GM21576 (cell line): ENCODE results near the gene ANKS1A.
"Not testable (repeated sequence)": the region's sequence is repeated elsewhere in the genome, so short reads cannot be mapped to it uniquely, and the experiment has no call there.

ENCODE experiments used
- ATAC-seq: cut with Tn5 transposase; IDR thresholded peaks from one replicate; pipeline ENCODE4 v1.9.1; 2021; ENCODE audit warnings: mild to moderate bottlenecking, moderate library complexity; ENCODE audit not compliant: unreplicated experiment

ANKS1A gene

GRCh38 chr6:34917626-34918285 lies 28.7 kb downstream of the ANKS1A start:
- ATAC-seq: no peak

DNA sequence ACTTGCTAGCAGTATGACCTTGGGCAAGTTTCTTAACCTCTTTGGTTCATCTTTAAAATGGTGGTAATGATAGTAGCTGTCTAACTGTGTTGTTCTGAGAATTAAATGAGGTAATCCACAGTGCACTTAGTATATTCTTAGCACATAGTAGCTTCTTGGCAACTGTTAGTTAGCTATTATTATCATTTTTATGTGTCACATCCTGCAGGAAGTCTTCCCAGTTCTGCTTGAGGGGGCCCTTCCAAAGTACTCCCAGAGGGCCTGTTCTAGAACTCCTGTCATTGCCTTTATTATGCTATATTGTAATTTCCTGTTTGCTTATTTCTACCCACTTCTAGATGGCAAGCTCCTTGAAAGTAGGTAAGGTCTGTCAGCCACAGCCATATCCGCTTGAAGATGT lies 30.6 kb downstream of the ANKS1A start:
- no peak for ATAC-seq

DNA sequence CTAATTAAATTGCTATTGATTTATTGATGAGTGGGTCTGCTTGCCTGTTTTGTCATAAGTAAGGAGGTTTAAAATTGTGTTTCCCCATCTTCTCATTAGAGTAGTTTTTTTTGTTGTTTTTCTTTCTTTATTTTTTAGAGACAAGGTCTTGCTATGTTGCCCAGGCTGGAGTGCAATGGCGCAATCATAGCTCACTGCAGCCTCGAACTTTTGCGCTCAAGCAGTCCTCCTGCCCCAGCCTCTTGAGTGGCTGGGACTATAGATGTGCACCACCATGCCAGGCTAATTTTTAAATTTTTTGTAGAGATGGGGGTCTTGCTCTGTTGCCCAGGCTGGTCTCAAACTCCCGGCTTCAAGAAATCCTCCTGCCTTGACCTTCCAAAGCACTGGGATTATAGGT lies 31.0 kb downstream of the ANKS1A start:
- ATAC-seq: no peak

DNA sequence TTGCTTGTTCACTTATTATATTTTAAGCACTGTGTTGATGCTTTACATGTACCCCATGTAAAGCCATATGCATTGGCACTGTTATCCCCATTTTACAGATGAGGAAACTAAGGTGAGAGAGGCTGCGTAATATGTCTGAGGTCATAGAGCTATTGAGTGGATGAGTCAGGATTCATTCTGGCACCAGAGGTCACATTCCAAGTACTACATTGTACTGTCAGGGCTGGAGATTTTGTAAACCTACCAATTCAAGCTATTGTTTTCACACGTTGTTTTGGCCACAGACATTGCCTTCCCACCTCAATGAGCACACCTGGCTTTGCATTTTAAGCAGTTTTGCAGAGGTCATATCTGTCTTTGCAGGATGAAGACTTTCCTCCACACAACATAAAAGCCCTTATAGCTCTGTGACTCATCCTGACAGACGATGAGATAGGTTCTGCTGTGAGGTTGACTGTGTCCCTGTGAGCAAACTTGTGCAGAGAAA lies 33.2 kb downstream of the ANKS1A start:
- ATAC-seq: no peak

DNA sequence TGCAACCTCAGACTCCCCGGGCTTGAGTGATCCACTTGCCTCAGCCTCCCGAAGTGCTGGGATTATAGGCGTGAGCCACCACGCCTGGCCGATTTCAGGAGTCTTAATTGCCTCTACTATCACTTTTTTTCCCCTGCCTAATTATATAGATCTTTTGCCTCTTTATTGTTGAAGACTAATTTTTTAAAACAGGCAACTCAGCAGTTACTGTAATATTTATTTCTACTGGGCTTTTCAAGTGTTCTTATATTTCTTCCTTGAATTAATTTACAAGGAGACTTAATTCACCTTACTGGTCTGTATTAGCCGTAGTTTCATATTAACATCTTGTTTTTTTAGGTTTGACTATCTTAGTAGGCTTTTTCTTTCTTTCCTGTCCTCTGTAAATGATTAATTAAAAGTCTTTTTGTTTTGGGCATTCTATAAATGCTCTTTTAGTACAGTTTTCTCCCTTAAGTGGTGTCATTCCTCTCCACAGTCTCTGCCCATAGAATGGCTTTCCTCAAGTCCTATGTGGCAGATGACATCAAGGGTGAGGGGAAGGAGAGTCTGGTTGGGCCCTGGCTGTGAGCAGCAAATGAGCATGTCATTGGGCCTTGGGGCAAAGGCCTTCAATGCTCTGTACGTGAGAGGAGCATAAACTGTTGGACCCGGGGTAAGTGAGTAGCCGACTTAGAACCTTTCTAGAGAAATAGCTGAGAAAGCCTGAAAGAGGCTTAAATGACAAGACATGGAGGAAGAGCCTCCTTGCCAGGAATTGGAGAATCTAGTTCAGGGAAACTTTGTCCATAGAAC lies 36.0 kb downstream of the ANKS1A start:
- ATAC-seq: no peak

- ATAC-seq: no peak
Observed at GRCh38 chr6:34926655-34927054, 37.6 kb downstream of the ANKS1A start.

DNA sequence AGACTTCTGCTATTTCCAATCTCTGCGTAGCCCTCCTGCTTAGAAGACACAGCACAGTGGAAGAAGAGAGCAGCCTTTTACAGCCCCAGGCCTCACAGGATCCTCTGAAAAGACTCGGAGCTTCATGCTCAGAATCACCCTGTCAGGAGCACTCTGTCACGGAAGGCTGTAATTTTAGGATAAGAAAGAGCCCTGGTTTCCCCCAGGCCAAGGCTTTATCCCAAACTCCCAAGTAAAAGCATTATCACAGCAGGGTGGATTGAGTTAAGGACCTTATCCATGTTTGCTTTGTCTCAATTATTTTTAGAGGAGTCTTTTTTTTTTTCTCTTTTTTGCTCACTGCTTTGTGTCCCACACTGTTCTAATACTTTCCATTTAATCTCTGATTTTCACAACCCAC lies 39.2 kb downstream of the ANKS1A start:
- ATAC-seq: no peak

DNA sequence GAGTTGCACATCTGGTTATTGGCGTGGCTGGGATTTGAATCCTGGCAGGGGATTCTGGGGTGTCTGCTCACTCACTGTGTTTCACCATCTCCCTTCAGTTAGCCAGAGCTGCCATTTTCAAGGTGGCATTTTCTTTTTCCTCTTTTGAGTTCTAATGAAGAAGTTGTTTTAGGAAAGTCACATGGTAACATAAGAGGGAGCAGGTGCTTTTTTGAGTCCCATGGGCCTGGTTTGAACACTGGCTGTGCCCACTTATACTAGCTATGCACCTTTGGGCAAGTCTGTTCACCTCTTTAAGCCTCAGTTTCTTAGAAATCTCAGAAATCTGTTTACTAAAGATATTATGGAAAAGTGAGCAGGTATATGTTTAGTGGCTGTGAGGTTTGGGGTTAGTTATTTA lies 39.6 kb downstream of the ANKS1A start:
- no peak for ATAC-seq

DNA sequence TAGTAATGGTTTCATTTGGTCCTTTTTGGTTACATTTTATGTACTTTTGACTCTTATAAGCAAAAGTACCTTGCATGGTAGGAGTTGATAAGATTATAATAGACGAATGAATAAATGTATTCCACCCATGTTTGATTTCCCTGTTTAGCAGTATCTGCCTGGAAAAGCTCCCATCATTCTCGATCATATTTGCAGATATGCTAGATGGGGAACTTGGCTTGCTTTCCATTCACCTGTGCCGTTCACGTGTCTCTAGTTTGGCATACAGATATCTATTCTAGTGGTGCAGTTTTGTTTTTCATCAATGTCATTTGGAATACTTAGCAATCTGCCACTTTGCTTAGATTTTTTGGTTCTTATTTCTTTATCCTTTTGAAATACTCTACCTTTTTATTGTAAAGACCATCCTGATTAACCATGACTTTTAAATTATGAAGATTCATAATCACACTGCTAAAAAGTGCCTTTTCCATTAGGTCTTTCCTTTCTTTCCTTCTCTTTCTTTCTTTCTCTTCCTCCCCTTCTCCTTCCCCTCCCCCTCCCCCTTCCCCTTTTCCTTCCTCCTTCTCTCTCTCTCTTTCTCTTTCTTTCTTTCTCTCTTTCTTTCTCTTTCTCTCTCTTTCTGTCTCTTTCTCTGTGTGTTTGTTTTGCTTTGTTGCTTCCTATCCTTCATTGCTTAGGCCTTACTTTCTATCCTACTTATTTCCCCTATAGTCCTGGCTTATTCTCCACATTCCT lies 40.4 kb downstream of the ANKS1A start:
- ATAC-seq: no peak

DNA sequence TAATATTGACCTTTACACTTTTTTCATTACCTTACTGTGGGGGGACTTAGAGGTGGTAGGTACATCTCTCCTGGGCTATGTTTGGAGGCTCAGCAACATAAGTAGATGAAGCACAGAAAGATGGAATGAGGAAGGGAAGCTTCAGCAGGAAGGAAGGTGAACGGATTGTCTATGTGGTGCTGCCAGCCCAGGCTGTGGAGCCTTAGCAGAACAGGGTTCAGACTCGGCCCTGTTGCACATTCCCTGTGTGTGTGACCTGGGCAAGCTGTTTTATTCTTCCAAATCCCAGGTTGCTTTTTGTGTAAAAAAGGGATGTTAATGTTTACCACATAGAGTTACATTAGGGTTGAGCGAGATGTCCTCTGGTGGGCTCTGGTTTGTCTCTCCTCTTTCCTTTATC lies 41.2 kb downstream of the ANKS1A start:
- no peak for ATAC-seq

GRCh38 chr6:34932202-34932601 lies 43.1 kb downstream of the ANKS1A start:
- not testable (repeated sequence) for ATAC-seq

DNA sequence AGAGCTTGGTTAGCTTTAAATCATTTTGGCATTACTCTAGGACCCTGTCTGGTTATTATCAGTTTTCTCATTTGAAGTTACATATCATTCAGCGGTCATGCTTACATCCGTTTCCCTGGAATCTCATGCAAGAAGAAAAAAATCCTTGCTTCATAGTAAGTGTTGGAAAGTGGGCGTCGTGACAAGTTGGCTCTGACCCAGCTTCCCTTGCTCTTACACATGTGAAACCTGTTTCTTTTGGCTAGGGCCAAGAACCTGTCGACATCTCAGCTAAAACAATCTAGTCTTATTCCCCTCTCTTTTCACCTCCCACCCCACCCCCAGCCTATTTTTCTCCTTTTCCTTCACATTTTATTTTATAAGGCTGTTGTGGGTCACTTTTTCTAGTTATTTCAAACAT lies 45.5 kb downstream of the ANKS1A start:
- no peak for ATAC-seq

GRCh38 chr6:34938268-34938667 lies 49.2 kb downstream of the ANKS1A start:
- ATAC-seq: no peak

DNA sequence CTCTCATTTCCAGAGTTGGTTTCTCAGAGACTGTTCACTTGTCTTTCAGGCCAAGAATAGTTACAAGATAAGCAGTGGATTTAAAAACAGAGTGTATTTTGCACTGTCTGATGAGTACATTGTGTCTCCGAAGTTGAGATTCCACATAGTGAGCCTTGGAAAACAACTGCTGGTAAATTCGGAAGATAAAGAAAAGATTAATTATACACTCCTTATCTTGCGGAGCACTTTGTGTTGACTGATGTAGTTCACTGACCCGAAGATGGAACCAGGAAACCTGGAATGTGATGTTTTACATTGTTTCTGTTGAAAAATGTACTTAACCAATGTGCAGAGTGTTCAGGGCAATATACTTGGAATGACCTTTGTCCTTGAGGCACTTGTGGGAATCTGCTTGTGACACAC lies 51.0 kb downstream of the ANKS1A start:
- no peak for ATAC-seq

GRCh38 chr6:34941421-34941820 lies 52.4 kb downstream of the ANKS1A start:
- no peak for ATAC-seq

GRCh38 chr6:34945317-34945716 lies 56.3 kb downstream of the ANKS1A start:
- ATAC-seq: no peak

- ATAC-seq: no peak
Observed at GRCh38 chr6:34947561-34947960, 58.5 kb downstream of the ANKS1A start.

DNA sequence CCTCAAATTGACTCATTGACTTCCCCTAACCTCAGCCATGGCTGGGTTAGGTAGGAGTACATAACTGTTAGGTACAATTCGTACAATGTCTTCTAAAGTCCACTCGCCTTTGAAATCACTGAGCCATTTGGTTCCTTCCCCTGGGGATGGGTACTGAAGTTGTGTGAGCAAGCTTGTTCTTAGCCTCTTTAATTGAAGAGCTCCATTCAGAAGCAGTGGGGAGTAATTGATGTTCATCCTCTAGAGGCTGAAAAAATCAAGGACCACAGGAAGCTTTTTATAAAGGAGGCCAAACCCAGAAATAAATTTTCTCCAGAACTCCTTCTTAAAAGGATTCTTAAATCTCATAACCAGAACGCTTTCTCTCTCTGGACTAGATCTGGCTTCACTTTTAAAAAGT lies 60.6 kb downstream of the ANKS1A start:
- ATAC-seq: no peak

- no peak for ATAC-seq
Observed at GRCh38 chr6:34950849-34951248, 61.8 kb downstream of the ANKS1A start.

DNA sequence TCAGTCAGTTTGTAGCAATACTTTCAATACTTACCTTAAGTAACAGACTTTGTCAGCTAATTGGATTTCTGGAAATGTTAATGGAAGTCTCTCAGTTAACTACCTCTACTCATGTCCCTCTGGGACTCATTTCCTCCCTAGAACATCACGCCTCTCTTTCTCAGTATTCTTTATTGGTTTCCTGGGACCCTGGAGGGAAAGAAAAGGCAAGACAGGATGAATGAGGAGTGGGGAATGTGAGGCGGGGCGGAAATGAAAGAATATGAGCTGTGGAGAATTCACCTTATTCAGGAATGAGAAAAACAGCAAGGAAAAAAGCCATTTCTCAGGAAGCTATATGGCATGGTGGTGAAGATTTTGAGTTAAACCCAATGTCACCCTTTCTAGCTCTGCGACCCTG lies 62.7 kb downstream of the ANKS1A start:
- no peak for ATAC-seq

GRCh38 chr6:34953061-34954025 lies 64.3 kb downstream of the ANKS1A start:
- ATAC-seq: no peak
